HG02981 (cell line): Measurements from ENCODE around the gene PNPLA2.

ENCODE experiments used
- ATAC-seq: cut with Tn5 transposase; IDR thresholded peaks from one replicate; pipeline ENCODE4 v1.9.1; 2021; ENCODE audit warnings: mild to moderate bottlenecking, moderate library complexity; ENCODE audit not compliant: unreplicated experiment

PNPLA2 gene

DNA sequence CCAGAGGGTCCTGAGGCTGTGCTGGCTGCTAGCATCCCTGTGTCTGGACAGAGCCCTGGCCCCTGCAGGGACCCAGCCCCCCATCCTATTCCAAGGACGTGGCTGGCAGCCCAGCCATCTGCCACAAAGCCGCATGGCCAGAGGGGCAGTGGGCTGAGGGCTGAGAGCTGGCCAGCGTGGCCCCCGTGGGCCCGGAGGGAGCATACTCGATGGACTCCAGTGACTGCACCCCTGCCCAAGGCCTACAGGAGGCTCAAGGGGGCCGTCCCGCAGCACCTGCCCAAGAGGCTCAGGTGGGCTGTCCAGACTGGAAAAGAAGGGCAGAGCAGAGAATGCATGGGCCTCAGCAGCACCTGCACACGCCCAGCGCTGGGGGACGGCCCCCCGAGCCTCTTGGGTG is 37.1 kb downstream of the PNPLA2 start:
- ATAC-seq, result no peak

- no peak for ATAC-seq
These were observed 37.7 kb downstream of the PNPLA2 start for GRCh38 chr11:856397-856796.

DNA sequence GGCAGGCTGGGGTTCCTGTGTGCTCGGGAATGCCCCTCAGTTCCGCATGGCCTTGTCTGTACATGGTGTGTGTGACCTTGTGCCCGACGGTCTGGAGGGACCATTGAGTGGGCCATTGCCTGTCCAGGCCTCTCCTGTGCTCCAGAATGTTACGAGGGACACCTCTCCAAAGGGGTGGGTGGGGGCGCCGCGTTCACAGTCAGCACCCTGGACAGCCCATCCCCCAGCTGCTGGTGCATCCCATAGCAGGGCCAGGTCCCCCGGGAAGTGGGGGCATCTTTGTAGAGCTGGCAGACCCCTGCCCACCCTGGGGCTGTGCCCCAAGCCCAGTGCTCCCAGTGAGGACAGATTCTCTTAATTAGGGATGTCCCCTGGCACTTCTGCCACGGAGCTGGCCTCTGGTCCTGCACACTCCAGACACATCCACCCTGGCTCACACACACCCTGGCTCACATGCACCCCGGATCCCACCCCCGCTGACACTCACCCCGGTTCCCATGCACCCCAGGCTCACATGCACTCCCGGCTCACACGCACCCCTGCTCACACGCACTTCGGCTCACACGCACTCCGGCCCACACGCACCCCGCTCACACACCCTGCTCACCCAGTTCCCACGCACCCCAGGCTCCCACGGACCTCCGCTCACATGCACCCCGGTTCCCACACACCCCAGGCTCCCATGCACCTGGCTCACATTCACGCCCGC is 39.5 kb downstream of the PNPLA2 start:
- ATAC-seq, result no peak

DNA sequence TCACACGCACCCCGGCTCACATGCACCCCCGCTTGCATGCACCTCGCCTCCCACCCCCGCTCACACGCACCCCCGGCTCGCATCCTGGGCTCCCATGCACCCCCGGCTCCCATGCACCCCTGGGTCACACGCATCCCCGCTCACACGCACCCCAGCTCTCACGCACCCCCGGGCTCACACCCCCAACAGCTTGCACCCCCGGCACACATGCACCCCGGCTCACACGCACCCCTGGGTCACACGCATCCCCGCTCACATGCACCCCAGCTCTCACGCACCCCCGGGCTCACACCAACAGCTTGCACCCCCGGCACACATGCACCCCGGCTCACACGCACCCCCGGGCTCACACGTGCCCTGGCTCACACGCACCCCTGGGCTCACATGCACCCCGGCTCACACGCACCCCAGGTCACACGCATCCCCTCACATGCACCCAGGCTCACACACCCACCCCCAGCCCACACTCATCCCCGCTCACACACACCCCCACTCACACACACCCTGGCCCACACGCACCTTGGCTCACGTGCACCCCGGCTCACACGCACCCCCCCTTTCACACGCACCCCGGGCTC is 40.1 kb downstream of the PNPLA2 start:
- no peak for ATAC-seq

GRCh38 chr11:859394-860131 is 40.8 kb downstream of the PNPLA2 start:
- no peak for ATAC-seq

DNA sequence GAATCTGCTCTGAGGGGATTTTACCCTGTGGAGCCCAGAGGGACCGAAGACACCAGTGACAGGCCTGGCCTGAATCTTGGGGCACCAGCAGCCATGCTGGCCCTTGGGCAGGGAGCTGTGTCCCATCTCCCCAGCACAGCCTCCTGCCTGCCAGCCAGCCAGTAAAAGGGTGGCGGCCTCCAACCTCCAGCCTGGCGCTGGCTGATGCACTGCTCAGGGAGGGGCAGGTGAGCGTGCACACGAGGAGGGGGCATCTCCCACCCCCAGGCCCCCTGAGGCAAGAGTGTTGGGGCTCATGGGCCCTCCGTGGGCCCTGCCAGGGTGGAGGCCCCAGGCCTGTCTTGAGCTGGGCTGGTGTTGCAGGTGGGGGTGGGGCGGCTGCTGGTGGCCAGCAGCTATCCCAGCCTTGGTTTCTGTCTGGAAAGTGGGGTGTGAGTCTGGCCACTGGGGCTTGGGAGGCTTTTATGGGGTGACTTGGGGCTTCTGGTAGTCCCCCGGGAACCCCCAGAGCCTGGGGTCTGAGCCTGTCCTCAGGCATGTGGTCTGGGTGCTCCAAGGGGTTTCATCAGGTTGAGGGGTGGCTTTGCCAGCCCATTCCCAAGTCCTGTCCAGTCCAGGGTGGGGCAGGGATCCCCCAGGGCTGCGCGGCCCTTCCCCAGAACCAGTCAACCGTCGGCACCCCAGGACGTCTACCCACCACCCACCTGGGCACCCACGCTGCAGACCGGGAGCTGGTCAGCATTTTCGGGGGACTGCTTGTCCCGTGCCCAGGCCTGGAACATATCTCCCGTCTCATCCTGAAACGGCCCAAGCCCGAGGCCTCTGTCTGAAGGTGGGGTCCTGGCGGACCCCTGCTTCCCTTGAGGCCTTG is 41.8 kb downstream of the PNPLA2 start:
- ATAC-seq, result no peak

DNA sequence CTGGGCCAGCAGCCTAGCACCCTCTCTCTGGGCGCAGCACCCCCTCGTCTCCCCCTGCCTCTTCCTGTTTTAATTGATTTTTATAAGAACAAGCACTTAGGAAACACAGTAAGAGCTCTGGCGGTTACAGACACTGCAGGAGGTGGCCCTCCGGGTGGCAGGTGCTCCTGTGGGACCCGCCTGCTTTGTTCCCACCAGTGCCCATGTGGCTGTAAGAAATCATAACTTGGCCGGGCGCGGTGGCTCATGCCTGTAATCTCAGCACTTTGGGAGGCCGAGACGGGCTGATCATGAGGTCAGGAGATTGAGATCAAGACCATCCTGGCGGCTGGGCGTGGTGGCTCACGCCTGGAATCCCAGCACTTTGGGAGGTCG is 42.4 kb downstream of the PNPLA2 start:
- ATAC-seq, result no peak

- ATAC-seq, result no peak
These were observed 43.5 kb downstream of the PNPLA2 start for GRCh38 chr11:862081-862661.

- ATAC-seq, result no peak
These were observed 43.9 kb downstream of the PNPLA2 start for GRCh38 chr11:862696-863022.

DNA sequence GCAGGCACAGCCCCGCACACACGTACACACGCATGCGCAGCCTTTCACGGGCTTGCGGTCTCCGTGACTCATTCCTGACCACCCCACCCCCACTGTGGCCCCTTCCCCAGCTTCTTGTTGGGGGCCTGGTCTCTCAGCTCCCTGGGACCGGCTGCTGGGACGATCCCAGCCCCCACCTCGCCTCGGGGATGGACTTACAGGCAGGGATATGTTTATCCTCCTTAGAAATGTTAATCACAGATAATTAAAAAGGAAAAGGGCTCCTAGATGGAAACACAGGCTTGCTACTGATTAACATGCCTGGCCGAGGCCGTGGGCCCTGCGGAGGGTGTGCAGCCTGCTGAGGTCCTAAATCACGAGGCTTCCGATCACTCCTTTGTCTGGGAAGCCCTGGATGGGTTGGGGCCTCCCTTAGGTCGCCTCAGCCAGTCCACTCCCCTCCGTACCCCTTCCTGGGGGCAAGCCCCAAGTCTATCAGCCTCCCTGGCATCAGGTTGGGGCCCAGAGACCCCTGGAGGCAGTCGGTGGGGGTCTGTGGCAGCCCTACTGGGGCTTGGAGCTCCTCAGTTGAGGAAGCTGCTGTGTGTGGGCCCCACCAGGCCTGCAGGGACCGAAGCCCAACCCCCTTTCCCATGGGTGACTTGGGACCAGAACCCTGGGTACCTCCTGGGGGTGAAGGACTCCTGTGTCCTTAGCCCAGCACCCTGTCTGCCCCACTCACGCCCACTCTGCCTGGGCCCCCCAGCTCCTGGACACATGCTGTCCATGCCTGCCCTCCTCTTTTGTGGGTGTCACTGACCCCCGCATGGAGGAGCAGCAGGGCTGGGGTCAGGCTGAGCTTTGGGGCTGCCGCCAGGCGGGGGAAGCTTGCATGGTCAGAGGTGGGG is 44.6 kb downstream of the PNPLA2 start:
- no peak for ATAC-seq

GRCh38 chr11:863910-864827 is 45.5 kb downstream of the PNPLA2 start:
- ATAC-seq, result no peak

GRCh38 chr11:864898-865297 is 46.2 kb downstream of the PNPLA2 start:
- no peak for ATAC-seq

DNA sequence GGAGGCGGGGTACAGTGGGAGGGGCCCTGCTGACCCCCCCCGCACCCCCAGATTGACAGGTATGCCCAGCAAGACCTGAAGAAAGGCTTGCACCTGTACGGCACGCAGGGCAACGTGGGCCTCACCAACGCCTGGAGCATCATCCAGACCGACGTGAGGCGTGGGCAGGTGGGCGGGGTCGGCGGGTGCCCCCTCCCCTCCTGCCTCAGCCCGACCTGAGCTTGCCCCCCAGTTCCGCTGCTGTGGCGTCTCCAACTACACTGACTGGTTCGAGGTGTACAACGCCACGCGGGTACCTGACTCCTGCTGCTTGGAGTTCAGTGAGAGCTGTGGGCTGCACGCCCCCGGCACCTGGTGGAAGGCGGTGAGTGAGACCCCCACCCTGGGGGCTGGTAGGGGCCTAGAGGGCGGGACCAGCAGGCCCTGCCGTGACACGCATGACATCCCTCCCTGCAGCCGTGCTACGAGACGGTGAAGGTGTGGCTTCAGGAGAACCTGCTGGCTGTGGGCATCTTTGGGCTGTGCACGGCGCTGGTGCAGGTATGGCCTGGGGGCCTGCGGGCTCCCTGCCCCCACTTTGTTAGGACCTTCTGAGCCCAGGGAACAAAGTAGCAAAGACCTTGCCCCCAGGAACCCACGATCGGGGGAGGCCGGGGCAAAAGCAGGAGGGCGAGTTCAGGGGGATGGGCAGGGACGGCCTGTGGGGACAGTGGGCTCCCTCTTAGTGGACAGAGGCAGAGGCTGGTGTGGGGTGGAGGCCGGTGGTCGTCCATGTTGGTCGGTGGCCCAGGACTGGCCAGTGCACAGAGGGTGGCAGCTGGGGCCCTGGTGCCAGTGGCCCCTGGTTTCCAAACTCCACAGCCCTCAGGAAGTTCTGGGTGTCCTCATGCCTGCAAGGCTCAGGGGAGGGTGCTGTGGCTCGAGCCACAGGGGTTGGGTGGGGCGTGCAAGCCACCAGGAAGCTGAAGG is 47.0 kb downstream of the PNPLA2 start:
- ATAC-seq, result no peak

DNA sequence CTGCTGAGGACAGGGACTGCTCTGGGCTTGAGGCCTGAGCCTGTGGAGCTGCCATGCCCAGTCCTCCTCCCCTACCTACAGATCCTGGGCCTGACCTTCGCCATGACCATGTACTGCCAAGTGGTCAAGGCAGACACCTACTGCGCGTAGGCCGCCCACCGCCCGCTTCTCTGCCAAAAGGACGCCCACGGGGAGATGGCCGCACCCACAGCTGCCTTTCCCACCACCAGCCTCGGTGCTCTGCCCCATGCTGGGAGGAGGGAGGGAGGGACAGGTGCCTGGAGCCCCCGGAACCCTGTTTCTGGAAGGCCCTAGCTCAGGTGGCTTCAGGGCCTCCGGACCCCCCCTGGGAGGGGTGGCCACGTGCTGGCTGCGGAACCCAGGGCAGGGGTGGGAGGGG is 47.8 kb downstream of the PNPLA2 start:
- no peak for ATAC-seq

- ATAC-seq, result no peak
These were observed 49.2 kb downstream of the PNPLA2 start for GRCh38 chr11:867856-868358.

DNA sequence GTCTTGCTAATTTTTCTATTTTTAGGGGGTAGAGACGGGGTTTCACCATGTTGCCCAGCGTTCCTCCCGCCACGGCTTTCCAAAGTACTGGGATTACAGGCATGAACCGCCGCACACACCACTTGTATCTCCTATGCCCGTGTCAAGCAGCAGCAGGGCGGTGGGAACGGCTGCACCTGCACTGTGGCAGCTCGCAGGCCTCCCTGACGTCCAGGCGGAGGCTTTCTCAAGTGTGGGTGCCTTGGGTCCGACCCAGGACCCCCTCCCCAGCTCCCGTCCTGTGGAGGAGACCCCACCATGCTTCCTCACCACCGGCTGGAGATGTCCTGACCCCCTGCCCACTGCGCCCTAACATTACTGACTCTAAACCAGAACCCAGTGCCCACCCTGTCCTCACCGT is 49.7 kb downstream of the PNPLA2 start:
- no peak for ATAC-seq

GRCh38 chr11:868802-869201 is 50.1 kb downstream of the PNPLA2 start:
- no peak for ATAC-seq
